Heart left ventricle (tissue), 16 donors: Measurements from ENCODE around the gene CAPN10. TPM values are rescaled to one million over a fixed set of nuclear protein-coding genes. Genes with fewer than 3 reads are reported as not detected.
A peak's percentile ranks its signal among the peaks of the same experiment; 100 is the strongest.

Experiments used
- ATAC-seq, 4 donors: fragments of 200-7000 bp; cut with Tn5 transposase; one replicate each; pipeline ENCODE4 v1.9.1; 2020 to 2022; ENCODE audit warnings: moderate library complexity in 4 of 4, mild to moderate bottlenecking in 3 of 4, moderate number of reproducible peaks in 1 of 4
- DNase-seq, 5 donors: peaks; one replicate each; pipeline ENCODE4 v3.0.0-alpha.2; 2020
- H3K27ac ChIP-seq, 12 donors: fragments of 200-600 bp; sonication (generic) in 4 of 12; one replicate each; pipeline versions ENCODE4 v1.5.0 to v1.8.0; 2016 to 2022; ENCODE audit warnings: mild to moderate bottlenecking in 2 of 12
- H3K27me3 ChIP-seq, 9 donors: fragments of 200-600 bp; sonication (generic) in 2 of 9; one replicate each; pipeline versions ENCODE4 v1.5.1 to v1.8.0; 2016 to 2022; ENCODE audit warnings: mild to moderate bottlenecking in 3 of 9
- H3K36me3 ChIP-seq, 9 donors: fragments of 200-600 bp; sonication (generic) in 2 of 9; one replicate each; pipeline versions ENCODE4 v1.5.0 to v1.8.0; 2018 to 2022; ENCODE audit warnings: mild to moderate bottlenecking in 2 of 9
- H3K4me1 ChIP-seq, 12 donors: fragments of 200-600 bp; sonication (generic) in 4 of 12; one replicate each; pipeline versions ENCODE4 v1.5.0 to v1.8.0; 2016 to 2022; ENCODE audit warnings: mild to moderate bottlenecking in 3 of 12
- H3K4me3 ChIP-seq, 12 donors: fragments of 200-600 bp; sonication (generic) in 4 of 12; one replicate each; pipeline versions ENCODE4 v1.5.0 to v1.8.0; 2017 to 2022; ENCODE audit warnings: mild to moderate bottlenecking in 9 of 12, moderate library complexity in 4 of 12
- H3K9me3 ChIP-seq, 12 donors: fragments of 200-600 bp; sonication (generic) in 4 of 12; one replicate each; pipeline versions ENCODE4 v1.5.0 to v1.8.0; 2016 to 2022; ENCODE audit warnings: mild to moderate bottlenecking in 1 of 12
- CTCF ChIP-seq, 12 donors: fragments of 200-600 bp; sonication (generic) in 4 of 12; IDR thresholded peaks; one replicate each; pipeline versions ENCODE4 v1.5.0 to v1.8.0; 2018 to 2022; ENCODE audit warnings: antibody characterized with exemption in 12 of 12, mild to moderate bottlenecking in 5 of 12
- POLR2A ChIP-seq, 2 donors: fragments of 450-650 bp; IDR thresholded peaks; one replicate each; pipeline ENCODE4 v1.6.1; 2017; ENCODE audit warnings: antibody characterized with exemption in 2 of 2, mild to moderate bottlenecking in 2 of 2, moderate library complexity in 2 of 2
- WGBS, 4 donors: extraction: QIAGEN DNeasy Blood & Tissue Kit in 2 of 4; methylation state at CpG; one replicate each; pipeline versions ENCODE4 v1.1.5 to v1.1.7; 2013 to 2018; 5-methylcytosine and 5-hydroxymethylcytosine counted together
- intact Hi-C, 10 donors: fragments of 100-400 bp; cut with DNase I; formaldehyde crosslinking; loops; one replicate each; pipeline versions ENCODE4 v1.11.1 to v1.14.2; 2022
- polyA plus RNA-seq, 2 donors: library from polyadenylated mRNA; stranded (reverse); fragments of 200-250 nt; gene quantifications; one replicate each; pipeline ENCODE4 v1.2.3, GENCODE V29; 2013
- total RNA-seq, 9 donors: library from RNA; depleted of rRNA in 2 of 9; stranded (reverse); fragments of >200 nt in 2 of 9; fragmentation: NEBNext Ultra II Directional in 3 of 9; extraction: Animal tissue kit (Norgen Biotek cat#: 25700) in 3 of 9; gene quantifications; one replicate each; pipeline versions ENCODE4 v1.1.0 to v1.2.4, GENCODE V29; 2016 to 2023
- donor health status: ischemic (EF 13 %, LVEDD 7.1; RV severe dilation, severe dysfunction).
- donor health status: healthy with polysubstance abuse.
- donor health status: DM: no; HTN: yes; CAD: no.
- donor health status: DM: no; HTN: no; CAD: no.
- donor health status: ischemic (EF 25% LVEDD 6.9; RV normal size, moderate dysfunction).
- donor health status: ischemic (EF 25% LVEDD 5.7; RV mildly dilated, moderate dysfunction).
- donor health status: healthy.
- donor health status: DM: yes; HTN: yes; CAD: no.
- donor health status: ischemic (EF 35%, LVEDD 5.7; RV mildly dilated, moderate dysfunction).
- donor health status: nonischemic (EF 11% LVEDD 7.7; RV severe dilation, severe dysfunction).
- donor health status: DM: yes; HTN: yes; CAD: no.
- donor health status: PGD.
- donor health status: ischemic (EF 29% LVEDD 5.4; RV normal size, mild dysfunction).
- donor health status: nonischemic (EF 23%, LVEDD 6.1; RV moderate dilation, normal function).

The CAPN10 gene
- total and polyA plus RNA-seq, 11 donors = 14.9 to 39.7 (median 21.9) TPM

DNA sequence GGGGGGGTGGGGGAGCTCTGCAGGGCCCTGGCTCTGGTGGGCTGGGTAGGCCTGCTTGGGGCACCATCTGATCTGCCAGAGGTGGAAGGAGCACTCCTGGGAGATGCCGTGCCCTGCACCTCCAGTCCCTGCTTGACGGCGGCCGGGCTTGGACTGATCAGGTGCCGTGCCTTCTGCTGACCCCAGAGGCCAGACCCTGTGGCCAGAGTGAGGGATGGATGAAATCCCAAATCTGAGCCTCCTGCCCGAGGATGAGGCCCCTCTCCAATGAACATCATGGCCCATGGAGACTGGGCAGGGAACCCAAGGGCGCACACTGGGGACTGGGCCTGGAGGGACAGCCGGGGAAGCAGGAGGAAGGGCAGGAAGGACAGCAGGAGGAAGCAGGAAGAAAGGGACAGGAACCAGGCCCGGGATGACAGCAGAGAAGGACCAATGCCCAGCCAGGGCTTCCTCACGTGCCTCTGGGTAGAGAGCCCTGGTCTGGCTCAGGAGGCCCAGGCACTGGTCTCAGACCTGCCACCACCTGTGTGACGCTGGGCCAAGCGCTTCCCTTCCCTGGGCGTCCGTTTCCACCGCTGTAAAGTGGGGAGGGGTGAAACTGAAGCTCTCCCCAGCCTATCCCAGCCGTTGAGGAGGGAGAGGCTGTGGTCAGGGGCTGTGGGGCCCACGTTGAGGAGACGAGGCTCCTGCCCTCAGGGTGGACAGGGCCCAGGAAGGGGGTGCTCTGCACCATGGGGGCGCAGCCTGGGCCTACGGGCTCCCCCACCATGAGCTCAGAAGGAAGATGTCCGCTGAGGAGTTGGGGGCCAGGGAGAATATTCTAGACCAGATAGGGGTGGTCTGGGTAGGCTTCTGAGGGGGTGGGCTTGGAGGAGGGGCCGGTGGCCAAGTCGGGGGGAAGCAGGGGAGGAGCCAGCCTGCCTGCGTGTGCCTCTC lies 37.7 kb downstream of the CAPN10 start:
- H3K27me3 ChIP-seq = no peaks in the 10 kb centered on the region
- H3K27ac ChIP-seq = peak overlapping the region in 1 of 12 donors; percentile 71
- 73 to 78% (median 76%) methylated on average over 20 to 24 of the region's 24 CpGs for WGBS, 4 donors
- intact Hi-C loops = no loop called here
- ATAC-seq (peak in 3 of 4 donors; percentile 15 to 33 (median 27)), DNase-seq (peak in 3 of 5 donors; percentile 22 to 53 (median 23))
- TF ChIP-seq CTCF (IDR thresholded peaks at IDR 0.05) = no peak
- TF ChIP-seq POLR2A (IDR thresholded peaks at IDR 0.05) = no peak
- no peaks in the 10 kb centered on the region for H3K9me3 ChIP-seq
- H3K4me1 ChIP-seq = peaks cover 0 to 56% (median 0%) of the 10 kb centered on the region in 12 donors
- H3K36me3 ChIP-seq = no peaks in the 10 kb centered on the region
- no peak overlapping the region for H3K4me3 ChIP-seq

- peak within 1 kb of the TSS in 1 of 12 donors; percentile 36 for H3K4me3 ChIP-seq
- H3K4me1 ChIP-seq = peaks cover 0 to 48% (median 0%) of the 10 kb centered on the region in 12 donors
- H3K36me3 ChIP-seq = no peaks in the 10 kb centered on the region
- peak in 3 of 4 donors; percentile 33 to 52 (median 40) for ATAC-seq
- intact Hi-C loops = no loop called here
- TF ChIP-seq CTCF (IDR thresholded peaks at IDR 0.05) (no peak), POLR2A (IDR thresholded peaks at IDR 0.05) (no peak)
- no peaks in the 10 kb centered on the region for H3K27me3 ChIP-seq
- no peaks in the 10 kb centered on the region for H3K9me3 ChIP-seq
- peak within 1 kb of the TSS in 1 of 12 donors; percentile 71 for H3K27ac ChIP-seq
- WGBS, 4 donors = 59 to 70% (median 64%) methylated on average over 18 to 23 of the region's 23 CpGs
- peak in 3 of 5 donors; percentile 32 to 79 (median 42) for DNase-seq
Measured at GRCh38 chr2:240624950-240625621, 38.6 kb downstream of the CAPN10 start, which contains the start of gene GPR35. Gene GPR35, plus strand, starts transcription at chr2:240625480. Its CDS starts 4,473 bp downstream, at chr2:240629953.

DNA sequence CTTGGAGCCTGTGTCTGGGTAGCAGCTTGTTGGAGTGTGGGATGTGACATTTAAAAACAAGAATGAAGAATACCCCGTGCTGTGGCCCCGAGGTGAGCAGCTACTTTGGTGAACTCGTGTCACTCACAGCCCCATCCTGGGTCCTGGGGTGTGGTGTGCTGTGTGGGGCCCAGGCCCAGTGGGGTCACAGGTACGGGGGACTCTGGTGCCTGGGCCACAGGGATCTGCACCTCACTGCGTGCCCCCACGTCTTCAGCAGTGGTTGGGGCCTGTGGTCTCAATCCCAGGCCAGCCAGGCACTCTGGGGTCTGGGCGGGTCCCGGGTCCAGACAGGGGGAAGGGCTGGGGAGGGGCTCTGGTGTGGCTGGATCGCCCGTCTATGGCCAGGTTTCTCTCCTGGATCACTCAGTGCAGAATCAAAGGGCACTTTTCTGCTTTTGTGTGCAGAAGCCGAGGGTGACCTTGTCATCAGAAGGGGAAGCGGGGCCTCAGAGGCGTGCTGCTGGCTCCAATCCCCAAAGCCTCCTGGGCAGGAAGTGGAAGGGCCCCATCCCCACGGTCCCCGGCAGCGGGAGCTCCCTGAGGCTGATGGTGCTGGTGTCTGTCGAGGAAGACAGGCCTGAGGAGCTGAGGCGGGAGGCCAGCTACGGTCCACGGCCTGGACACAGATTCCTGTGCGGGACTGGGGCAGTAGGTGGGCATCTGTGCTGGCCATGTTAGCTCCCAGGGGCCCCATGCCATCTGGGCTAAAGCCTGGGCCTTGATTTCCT lies 40.2 kb downstream of the CAPN10 start:
- ATAC-seq = no peak
- TF ChIP-seq POLR2A (IDR thresholded peaks at IDR 0.05) = no peak
- no peak for TF ChIP-seq CTCF (IDR thresholded peaks at IDR 0.05)
- H3K4me3 ChIP-seq = peak overlapping the region in 1 of 12 donors; percentile 8
- H3K27me3 ChIP-seq = no peaks in the 10 kb centered on the region
- H3K27ac ChIP-seq = peak overlapping the region in 1 of 12 donors; percentile 68
- 48 to 63% (median 59%) methylated on average over 21 of the region's 21 CpGs for WGBS, 4 donors
- intact Hi-C loops = no loop called here
- no peaks in the 10 kb centered on the region for H3K9me3 ChIP-seq
- DNase-seq = peak in 3 of 5 donors; percentile 10 to 69 (median 38)
- H3K4me1 ChIP-seq = peaks cover 0 to 32% (median 0%) of the 10 kb centered on the region in 12 donors
- H3K36me3 ChIP-seq = no peaks in the 10 kb centered on the region
